Measurements from ENCODE around the gene PAX1. TPM values are rescaled to one million over a fixed set of nuclear protein-coding genes. Genes with fewer than 3 reads are reported as not detected.

The PAX1 gene
- total and polyA plus RNA-seq, 2 of the 8 experiments (the other 6 are each of a cell fraction or from before 2014, with no cell fraction given), result not detected

DNA sequence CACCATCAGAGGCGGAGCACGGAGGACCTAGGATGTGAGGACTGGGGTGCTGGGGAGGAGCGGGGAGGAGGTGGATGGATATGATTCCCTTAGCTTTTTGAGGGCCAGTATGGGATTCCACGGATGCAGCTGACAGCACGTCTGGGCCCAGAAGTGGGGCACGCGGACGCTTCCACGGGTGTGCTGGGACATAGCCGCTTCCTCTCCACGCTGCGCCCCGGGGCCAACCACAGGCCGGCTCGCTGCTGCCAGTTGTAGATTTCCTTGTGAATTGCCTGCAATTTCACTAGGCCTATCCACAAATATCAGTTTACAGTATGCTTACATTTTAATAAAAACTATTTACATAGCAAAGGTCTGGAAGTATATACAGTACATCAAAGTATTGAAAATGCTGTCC, 23.9 kb downstream of the PAX1 start:
- Histone ChIP-seq H3K23me2 (ENCODE audit: low read depth, low read length) (no peaks in the 10 kb centered on the region), H3K18ac (ENCODE audit: extremely low read depth, low read length) (no peak overlapping the region), H2BK12ac (ENCODE audit: low read depth, low read length) (no peak overlapping the region), H2BK5ac (ENCODE audit: low read depth, low read length) (no peak overlapping the region), H2BK15ac (ENCODE audit: low read length) (no peak overlapping the region), H3K4me2 (ENCODE audit: insufficient read depth in 1 of 2, low read depth in 2 of 2, low read length in 2 of 2) (no peak overlapping the region), H3K9ac (replicated peaks in 1 of 4; ENCODE audit: extremely low read depth in 1 of 4, low read depth in 3 of 4, low read length in 3 of 4) (no peak overlapping the region), H4K8ac (ENCODE audit: extremely low read depth, insufficient read depth, low read length) (peak overlapping the region; percentile 62; the same call in 1 of the 2 replicates), H2BK20ac (ENCODE audit: low read length) (no peak overlapping the region), H2BK120ac (replicated peaks; ENCODE audit: low read depth, low read length) (no peak overlapping the region), H4K5ac (ENCODE audit: insufficient read length, low read depth, low read length) (no peak overlapping the region), H3K4ac (replicated peaks; ENCODE audit: insufficient read length, low read depth, low read length) (no peak overlapping the region), H3K79me1 (ENCODE audit: low read depth, low read length) (no peaks in the 10 kb centered on the region), H3K27me3 (replicated peaks in 1 of 4; ENCODE audit: control insufficient read depth in 3 of 4, extremely low read depth in 1 of 4, insufficient read depth in 3 of 4, low read length in 3 of 4) (no peaks in the 10 kb centered on the region; a peak in 1 of 7 replicates), H3K14ac (ENCODE audit: insufficient read length) (no peak overlapping the region), H3K4me3 (ENCODE audit: extremely low read depth in 1 of 4, insufficient read depth in 2 of 4, low read depth in 3 of 4, low read length in 4 of 4) (no peak overlapping the region), H3K36me3 (ENCODE audit: control insufficient read depth in 2 of 4, insufficient read depth in 4 of 4, low read length in 3 of 4) (no peaks in the 10 kb centered on the region), H2AK5ac (ENCODE audit: low read depth, low read length) (no peak overlapping the region), H3K9me3 (ENCODE audit: insufficient read depth in 2 of 2, low read depth in 1 of 2, low read length in 1 of 2) (no peaks in the 10 kb centered on the region), H4K20me1 (replicated peaks in 1 of 2; ENCODE audit: control insufficient read depth in 1 of 2, insufficient read depth in 2 of 2, low read length in 2 of 2) (no peaks in the 10 kb centered on the region), H4K91ac (replicated peaks; ENCODE audit: insufficient read length, low read length) (no peak overlapping the region), H3K23ac (ENCODE audit: insufficient read length) (no peak overlapping the region), H3K56ac (replicated peaks; ENCODE audit: insufficient read length, low read depth, low read length) (no peak overlapping the region), H3K27ac (ENCODE audit: low read depth, low read length) (no peak overlapping the region), H3K4me1 (replicated peaks in 1 of 4; ENCODE audit: control insufficient read depth in 3 of 4, insufficient read depth in 4 of 4, low read length in 3 of 4) (peaks cover 0 to 5% (median 0%) of the 10 kb centered on the region in 4 experiments; a peak in 2 of 7 replicates), H3K79me2 (ENCODE audit: control insufficient read depth in 1 of 2, insufficient read depth in 2 of 2, low read length in 2 of 2) (no peaks in the 10 kb centered on the region), H2AFZ (ENCODE audit: low read length) (no peak overlapping the region)
- no peak for FAIRE-seq
- no peak for DNase-seq (ENCODE audit: low read depth in 1 of 2, low spot score in 2 of 2)
- POLR2A ChIA-PET (ENCODE audit: partially characterized antibody), result no interaction called here
- CTCF ChIA-PET (ENCODE audit: partially characterized antibody), result interaction anchor here (0.6 to 2.4 kb wide), 5 partner anchors 10 to 495 kb away, joined by 3 to 24 read pairs (median 4); no protein-coding TSS in a partner anchor
- no peak for TF ChIP-seq SIX5 (IDR thresholded peaks at IDR 0.05; ENCODE audit: low read depth, low read length)
- TF ChIP-seq RAD21 (IDR thresholded peaks at IDR 0.05 in 1 of 2, conservative IDR thresholded peaks at IDR 0.05 in 1 of 2; ENCODE audit: low read depth in 2 of 2, low read length in 2 of 2), result no peak
- no peak for TF ChIP-seq TEAD4 (IDR thresholded peaks at IDR 0.05; ENCODE audit: low read depth, low read length)
- TF ChIP-seq BRCA1 (IDR thresholded peaks at IDR 0.05; ENCODE audit: low read depth, low read length), result no peak
- no peak for TF ChIP-seq CBX5 (IDR thresholded peaks at IDR 0.05; ENCODE audit: low read depth, low read length)
- TF ChIP-seq EZH2 (IDR thresholded peaks at IDR 0.05; ENCODE audit: low read depth, low read length, severe bottlenecking), result no peak
- no peak for TF ChIP-seq ZNF274 (IDR thresholded peaks at IDR 0.05; ENCODE audit: borderline replicate concordance, extremely low read depth, low read length)
- TF ChIP-seq CHD2 (IDR thresholded peaks at IDR 0.05; ENCODE audit: low read length), result no peak
- no peak for TF ChIP-seq POU5F1 (IDR thresholded peaks at IDR 0.05; ENCODE audit: low read depth, low read length)
- no peak for TF ChIP-seq GTF2F1 (IDR thresholded peaks at IDR 0.05; ENCODE audit: borderline replicate concordance, low read depth, low read length)
- no peak for TF ChIP-seq PHF8 (conservative IDR thresholded peaks at IDR 0.05; ENCODE audit: low read depth, low read length)
- no peak for TF ChIP-seq JUND (IDR thresholded peaks at IDR 0.05; ENCODE audit: low read length)
- no peak for TF ChIP-seq RNF2 (IDR thresholded peaks at IDR 0.05; ENCODE audit: borderline replicate concordance, low read depth, low read length, missing control alignments, poor library complexity, severe bottlenecking)
- no peak for TF ChIP-seq POLR2A (IDR thresholded peaks at IDR 0.05; ENCODE audit: control extremely low read depth in 1 of 2, low read depth in 2 of 2, low read length in 2 of 2)
- WGBS, 2 experiments (ENCODE audit: extremely low coverage in 1 of 2, insufficient coverage in 1 of 2, insufficient read length in 1 of 2, insufficient replicate concordance in 2 of 2, low coverage in 1 of 2, low lambda C conversion rate in 2 of 2, missing lambda C conversion rate in 1 of 2), result 91% methylated on average over 15 of the region's 15 CpGs; no CpG with 5 or more reads in 1 of the 2 experiments
